Duodenal mucosa (tissue), 2 donors: Measurements from ENCODE around the gene DTX1.

Experiments
- H3K27ac ChIP-seq: one replicate; pipeline ENCODE4 v1.7.0; 2013; ENCODE audit warnings: low read depth, low read length
- H3K27me3 ChIP-seq, 2 donors: one replicate each; pipeline ENCODE4 v1.7.0; 2013; ENCODE audit warnings: low read length in 2 of 2, control low read depth in 1 of 2; ENCODE audit not compliant: insufficient read depth in 2 of 2, control insufficient read depth in 1 of 2
- H3K36me3 ChIP-seq, 2 donors: one replicate each; pipeline ENCODE4 v1.7.0; 2013; ENCODE audit warnings: low read length in 2 of 2, control low read depth in 1 of 2; ENCODE audit not compliant: insufficient read depth in 2 of 2, control insufficient read depth in 1 of 2
- H3K4me1 ChIP-seq, 2 donors: one replicate each; pipeline ENCODE4 v1.7.0; 2013; ENCODE audit warnings: low read length in 2 of 2, control low read depth in 1 of 2; ENCODE audit not compliant: insufficient read depth in 2 of 2, control insufficient read depth in 1 of 2
- H3K4me3 ChIP-seq, 2 donors: one replicate each; pipeline ENCODE4 v1.7.0; 2013; ENCODE audit warnings: low read length in 2 of 2, low read depth in 1 of 2
- H3K9ac ChIP-seq, 2 donors: one replicate each; pipeline ENCODE4 v1.7.0; 2013; ENCODE audit warnings: low read length in 2 of 2, low read depth in 1 of 2
- H3K9me3 ChIP-seq, 2 donors: one replicate each; pipeline ENCODE4 v1.7.0; 2013; ENCODE audit warnings: low read length in 2 of 2, control low read depth in 1 of 2; ENCODE audit not compliant: control insufficient read depth in 1 of 2

Gene DTX1

DNA sequence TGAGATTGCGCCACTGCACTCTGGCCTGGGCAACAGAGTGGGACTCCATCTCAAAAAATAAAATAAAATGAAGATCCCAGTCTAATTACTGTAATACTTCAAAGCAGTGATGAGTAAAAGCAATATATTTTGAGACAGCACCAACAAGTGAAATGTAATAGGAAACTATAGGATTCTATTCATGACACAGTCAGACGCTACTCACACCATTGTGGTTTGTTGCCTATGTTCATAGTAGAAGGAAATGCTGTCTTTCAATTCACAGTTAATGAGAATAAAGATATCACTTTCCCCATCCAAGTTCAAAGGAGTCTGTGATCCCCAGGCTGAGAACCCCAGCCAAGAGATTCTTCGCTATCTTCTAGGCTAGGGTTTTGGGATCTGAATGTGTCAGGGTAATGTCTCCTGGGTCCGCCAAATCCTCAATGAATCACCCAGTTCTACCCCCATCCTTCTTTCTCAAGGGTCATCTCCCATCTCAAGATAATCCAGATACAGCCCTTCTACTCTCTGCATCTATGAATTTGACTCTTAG lies 16.6 kb upstream of the DTX1 start:
- Histone ChIP-seq H3K4me3 (no peak overlapping the region), H3K4me1 (no peaks in the 10 kb centered on the region), H3K27ac (no peak overlapping the region), H3K27me3 (no peaks in the 10 kb centered on the region), H3K36me3 (no peaks in the 10 kb centered on the region), H3K9me3 (no peaks in the 10 kb centered on the region), H3K9ac (no peak overlapping the region)

DNA sequence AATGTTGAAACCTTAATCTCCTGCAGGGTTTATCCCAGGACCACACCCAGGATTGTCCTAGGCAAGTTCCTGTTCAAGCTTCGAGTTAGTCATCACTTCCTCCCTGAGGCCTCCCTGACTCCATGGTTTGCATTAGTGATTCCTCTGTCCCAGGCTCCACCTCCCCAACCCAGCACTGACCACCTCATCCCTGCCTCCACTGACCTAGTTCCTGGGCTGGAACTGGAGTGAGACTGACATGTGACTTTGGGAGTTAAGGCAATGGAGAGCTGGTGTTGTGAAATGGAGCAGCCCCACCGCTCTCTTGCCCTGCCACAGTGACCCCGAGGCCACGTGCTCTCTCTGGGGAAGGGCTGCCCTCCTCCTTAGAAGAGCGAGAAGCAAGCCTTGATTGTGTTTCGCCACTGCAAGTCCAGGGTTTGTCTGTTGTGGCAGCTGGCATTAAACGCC lies 15.8 kb upstream of the DTX1 start:
- Histone ChIP-seq H3K4me1 (no peaks in the 10 kb centered on the region), H3K9me3 (no peaks in the 10 kb centered on the region), H3K27ac (no peak overlapping the region), H3K27me3 (no peaks in the 10 kb centered on the region), H3K36me3 (no peaks in the 10 kb centered on the region), H3K9ac (no peak overlapping the region), H3K4me3 (no peak overlapping the region)

DNA sequence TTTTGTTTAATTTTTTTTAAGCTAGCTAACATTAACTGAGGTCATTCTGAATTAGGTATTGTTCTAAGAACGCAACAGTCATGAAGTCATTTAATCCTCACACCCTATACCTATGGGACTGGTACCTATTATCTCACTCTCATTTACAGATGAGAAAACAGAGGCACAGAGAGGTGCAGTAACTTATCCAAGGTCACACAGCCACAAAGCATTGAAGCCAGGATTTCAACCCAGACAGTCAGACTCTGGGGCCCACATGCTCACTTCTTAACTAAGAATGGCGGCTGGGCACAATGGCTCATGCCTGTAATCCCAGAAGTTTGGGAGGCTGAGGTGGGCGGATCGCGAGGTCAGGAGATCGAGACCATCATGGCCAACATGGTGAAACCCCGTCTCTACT lies 15.0 kb upstream of the DTX1 start:
- Histone ChIP-seq H3K27ac (no peak overlapping the region), H3K27me3 (no peaks in the 10 kb centered on the region), H3K9ac (no peak overlapping the region), H3K4me3 (no peak overlapping the region), H3K36me3 (no peaks in the 10 kb centered on the region), H3K9me3 (no peaks in the 10 kb centered on the region), H3K4me1 (no peaks in the 10 kb centered on the region)

DNA sequence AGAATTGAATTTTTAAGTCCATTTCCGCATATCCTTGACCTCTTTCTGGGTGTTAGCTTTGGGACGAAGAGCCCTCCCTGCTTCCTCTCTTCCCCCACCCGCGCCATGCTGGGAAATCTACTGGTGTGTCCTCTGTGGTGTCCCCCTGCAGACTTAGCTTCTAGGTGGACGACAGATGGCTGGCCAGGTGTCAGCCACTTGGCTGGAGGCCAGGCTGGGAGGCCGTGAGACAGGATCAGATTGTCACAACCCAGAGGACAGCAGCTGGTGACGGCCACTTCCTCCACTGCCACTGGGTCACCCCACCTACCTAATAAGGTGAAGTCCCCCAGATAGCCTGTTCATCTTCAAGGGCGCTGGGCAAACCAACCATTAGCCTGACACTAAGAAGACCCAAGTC lies 13.3 kb upstream of the DTX1 start:
- H3K27ac ChIP-seq: no peak overlapping the region
- no peaks in the 10 kb centered on the region for H3K36me3 ChIP-seq
- H3K4me3 ChIP-seq: no peak overlapping the region
- H3K9ac ChIP-seq: no peak overlapping the region
- no peaks in the 10 kb centered on the region for H3K9me3 ChIP-seq
- H3K27me3 ChIP-seq: no peaks in the 10 kb centered on the region
- H3K4me1 ChIP-seq: no peaks in the 10 kb centered on the region

DNA sequence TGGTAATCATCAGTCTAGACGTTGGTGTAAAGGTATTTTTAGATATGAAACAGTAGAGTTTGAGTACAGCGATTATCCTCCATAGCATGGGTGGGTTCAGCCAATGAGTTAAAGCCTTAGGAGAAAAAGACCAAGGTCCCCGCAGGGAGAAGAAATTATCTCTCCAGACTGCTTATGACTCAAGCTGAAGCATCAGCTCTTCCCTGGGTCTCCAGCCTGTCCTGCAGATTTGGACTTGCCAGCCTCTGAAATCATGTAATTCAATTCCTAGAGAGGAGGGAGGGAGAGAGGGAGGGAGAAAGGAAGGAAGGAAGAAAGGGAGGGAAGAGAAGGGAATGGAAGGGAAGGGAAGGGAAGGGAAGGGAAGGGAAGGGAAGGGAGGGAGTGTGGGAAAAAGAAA lies 12.0 kb upstream of the DTX1 start:
- no peaks in the 10 kb centered on the region for H3K9me3 ChIP-seq
- no peaks in the 10 kb centered on the region for H3K36me3 ChIP-seq
- no peak overlapping the region for H3K9ac ChIP-seq
- no peak overlapping the region for H3K27ac ChIP-seq
- H3K4me3 ChIP-seq: no peak overlapping the region
- H3K4me1 ChIP-seq: no peaks in the 10 kb centered on the region
- no peaks in the 10 kb centered on the region for H3K27me3 ChIP-seq

DNA sequence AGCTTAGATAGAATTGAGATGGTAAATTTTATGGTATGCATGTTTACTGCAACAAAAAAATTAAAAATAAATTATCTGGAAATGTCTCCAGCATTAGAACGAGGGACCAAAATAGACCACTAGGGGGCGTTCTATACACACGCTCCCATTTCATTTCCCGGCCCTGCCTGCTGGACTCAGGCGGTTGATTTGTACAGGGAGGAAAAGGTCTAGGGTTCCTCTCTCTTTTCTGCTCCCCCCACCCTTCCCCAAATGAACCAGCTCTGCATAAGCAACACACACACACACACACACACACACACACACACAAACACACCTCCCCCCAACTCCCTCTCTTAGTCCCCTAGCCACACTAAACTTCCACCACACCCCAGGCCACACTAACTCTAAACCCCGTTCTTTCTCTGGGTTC lies 7.8 kb upstream of the DTX1 start:
- Histone ChIP-seq H3K9ac (no peak overlapping the region), H3K9me3 (no peaks in the 10 kb centered on the region), H3K27ac (no peak overlapping the region), H3K4me3 (no peak overlapping the region), H3K36me3 (no peaks in the 10 kb centered on the region), H3K27me3 (peaks cover 0 to 2% of the 10 kb centered on the region in 2 donors), H3K4me1 (no peaks in the 10 kb centered on the region)

DNA sequence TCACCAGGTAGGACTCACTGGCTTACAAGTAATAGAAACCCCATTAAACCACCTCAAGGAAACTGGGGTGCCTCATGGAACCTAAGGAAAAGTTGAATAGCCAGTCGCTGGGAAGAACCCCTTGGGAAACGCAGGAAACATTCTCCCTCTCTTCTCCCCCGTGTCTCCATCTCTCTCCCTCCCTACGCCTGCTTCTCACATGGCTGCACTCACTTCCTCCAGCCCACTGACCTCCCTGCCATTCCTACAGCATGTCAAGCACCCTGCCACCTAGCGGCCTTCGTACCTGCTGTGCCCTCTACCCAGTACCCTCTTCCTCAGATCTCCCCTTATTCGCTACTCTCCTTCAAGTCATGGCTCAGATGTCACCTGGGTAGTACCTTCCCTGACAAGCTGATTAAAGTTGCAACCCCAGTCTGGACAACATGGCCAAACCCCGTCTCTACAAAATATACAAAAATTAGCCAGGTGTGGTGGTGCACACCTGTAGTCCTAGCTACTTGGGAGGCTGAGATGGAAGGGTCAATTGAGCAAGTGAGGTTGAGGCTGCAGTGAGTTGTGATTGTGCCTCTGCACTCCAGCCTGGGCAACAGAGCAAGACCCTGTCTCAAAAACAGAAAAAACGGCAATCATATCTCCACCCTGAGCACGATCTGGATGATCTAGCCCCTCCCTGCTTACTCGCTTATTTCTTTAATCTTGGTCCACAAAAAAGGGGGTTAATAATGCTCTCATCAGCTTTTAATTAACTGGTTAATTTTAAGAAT lies 6.4 kb upstream of the DTX1 start:
- Histone ChIP-seq H3K27ac (no peak overlapping the region), H3K9ac (no peak overlapping the region), H3K27me3 (peaks cover 1 to 4% of the 10 kb centered on the region in 2 donors), H3K36me3 (no peaks in the 10 kb centered on the region), H3K4me1 (no peaks in the 10 kb centered on the region), H3K9me3 (no peaks in the 10 kb centered on the region), H3K4me3 (no peak overlapping the region)

DNA sequence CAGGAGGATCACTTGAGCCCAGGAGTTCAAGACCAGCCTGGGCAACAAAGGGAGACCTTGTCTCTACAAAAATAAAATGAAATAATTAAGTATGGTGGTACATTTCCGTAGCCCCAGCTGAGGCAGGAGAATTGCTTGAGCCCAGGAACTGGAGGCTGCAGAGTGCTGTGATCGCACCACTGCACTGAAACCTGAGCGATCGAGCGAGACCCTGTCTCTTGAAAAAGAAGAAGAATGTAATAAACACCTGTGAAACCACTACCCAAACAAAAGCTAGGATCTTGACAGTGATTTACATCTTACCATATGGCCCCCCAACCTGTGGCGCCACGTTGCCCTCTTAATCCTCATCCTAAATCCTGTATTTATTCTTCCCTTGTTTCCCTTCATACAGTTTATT lies 5.7 kb upstream of the DTX1 start:
- H3K36me3 ChIP-seq: no peaks in the 10 kb centered on the region
- peaks cover 7 to 9% of the 10 kb centered on the region in 2 donors for H3K27me3 ChIP-seq
- no peak overlapping the region for H3K9ac ChIP-seq
- H3K4me3 ChIP-seq: no peak overlapping the region
- no peak overlapping the region for H3K27ac ChIP-seq
- H3K4me1 ChIP-seq: no peaks in the 10 kb centered on the region
- H3K9me3 ChIP-seq: no peaks in the 10 kb centered on the region

DNA sequence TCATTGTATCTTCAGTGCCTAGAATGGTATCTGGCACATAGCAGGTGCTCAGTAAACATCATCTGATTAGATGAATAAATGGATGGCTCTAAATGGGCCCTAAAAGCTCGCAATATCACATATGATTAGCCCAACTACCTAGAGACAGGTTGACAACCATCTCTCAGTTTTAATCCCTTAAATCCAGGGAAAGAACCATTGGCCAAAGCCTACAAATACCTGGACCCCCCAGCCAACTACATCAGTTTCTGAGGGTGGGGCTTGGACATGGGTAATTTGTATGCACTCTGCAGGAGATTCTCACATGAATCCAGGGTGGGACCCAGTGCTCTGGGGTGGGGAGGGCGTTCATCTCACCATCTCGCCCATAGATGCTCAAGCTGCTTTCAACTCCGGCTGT lies 4.8 kb upstream of the DTX1 start:
- H3K36me3 ChIP-seq: no peaks in the 10 kb centered on the region
- no peaks in the 10 kb centered on the region for H3K4me1 ChIP-seq
- no peak overlapping the region for H3K9ac ChIP-seq
- no peaks in the 10 kb centered on the region for H3K9me3 ChIP-seq
- H3K27ac ChIP-seq: no peak overlapping the region
- no peak overlapping the region for H3K4me3 ChIP-seq
- H3K27me3 ChIP-seq: peaks cover 7 to 16% of the 10 kb centered on the region in 2 donors

DNA sequence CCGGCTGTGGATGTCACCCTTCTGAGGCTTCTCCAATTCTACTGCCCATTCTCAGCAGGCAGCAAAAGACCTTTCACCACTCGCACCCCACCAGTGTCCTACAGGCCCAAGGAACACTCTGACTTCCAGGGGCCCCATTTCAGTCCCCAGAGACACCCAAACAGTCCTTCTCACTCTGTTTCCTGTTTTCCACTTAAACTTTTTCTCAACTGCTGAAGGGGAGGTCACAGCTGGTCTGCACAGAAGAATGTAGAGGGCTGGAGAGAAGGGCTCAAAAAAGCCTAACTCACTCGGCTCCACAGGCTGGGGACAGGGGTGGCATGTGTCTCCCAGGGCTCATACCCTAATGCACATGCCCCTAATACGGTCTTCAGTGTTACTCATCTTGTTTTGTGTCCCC lies 4.2 kb upstream of the DTX1 start:
- Histone ChIP-seq H3K27me3 (peaks cover 7 to 16% of the 10 kb centered on the region in 2 donors), H3K9ac (no peak overlapping the region), H3K4me1 (no peaks in the 10 kb centered on the region), H3K36me3 (no peaks in the 10 kb centered on the region), H3K27ac (no peak overlapping the region), H3K4me3 (no peak overlapping the region), H3K9me3 (no peaks in the 10 kb centered on the region)
